Liver (tissue), 3 donors: ENCODE results near the gene SLC16A8.

Experiments
- CTCF ChIP-seq: fragments of 150-350 bp; IDR thresholded peaks from 2 replicates; pipeline ENCODE4 v1.5.1; 2017; ENCODE audit warnings: improper control_type of control experiment, low read depth, low read length; ENCODE audit not compliant: missing input control
- JUND ChIP-seq, 2 donors: IDR thresholded peaks; 2 replicates each; pipeline ENCODE4 v1.6.1; 2016; ENCODE audit warnings: antibody characterized with exemption in 2 of 2
- RAD21 ChIP-seq, 2 donors: IDR thresholded peaks; 2 replicates each; pipeline ENCODE4 v1.6.1; 2016; ENCODE audit warnings: antibody characterized with exemption in 2 of 2, mild to moderate bottlenecking in 2 of 2
- REST ChIP-seq: IDR thresholded peaks from 2 replicates; pipeline ENCODE4 v1.6.1; 2016; ENCODE audit warnings: antibody characterized with exemption, mild to moderate bottlenecking
- SP1 ChIP-seq: IDR thresholded peaks from 2 replicates; pipeline ENCODE4 v1.6.1; 2018; ENCODE audit warnings: antibody characterized with exemption, mild to moderate bottlenecking
- donor health status: healthy.
- donor health status: healthy.

- no peak for TF ChIP-seq CTCF
- no peak for TF ChIP-seq RAD21 (IDR thresholded peaks at IDR 0.05)
- TF ChIP-seq SP1: no peak
- no peak for TF ChIP-seq JUND (IDR thresholded peaks at IDR 0.05)
- TF ChIP-seq REST: no peak
These were observed 41.1 kb upstream of the SLC16A8 start for GRCh38 chr22:38125038-38125610.
